ENCODE results near the gene FSTL4. TPM values are rescaled to one million over a fixed set of nuclear protein-coding genes. Genes with fewer than 3 reads are reported as not detected.

FSTL4 gene
- total RNA-seq, 1 donor from 2014 or later: 0.07 TPM

DNA sequence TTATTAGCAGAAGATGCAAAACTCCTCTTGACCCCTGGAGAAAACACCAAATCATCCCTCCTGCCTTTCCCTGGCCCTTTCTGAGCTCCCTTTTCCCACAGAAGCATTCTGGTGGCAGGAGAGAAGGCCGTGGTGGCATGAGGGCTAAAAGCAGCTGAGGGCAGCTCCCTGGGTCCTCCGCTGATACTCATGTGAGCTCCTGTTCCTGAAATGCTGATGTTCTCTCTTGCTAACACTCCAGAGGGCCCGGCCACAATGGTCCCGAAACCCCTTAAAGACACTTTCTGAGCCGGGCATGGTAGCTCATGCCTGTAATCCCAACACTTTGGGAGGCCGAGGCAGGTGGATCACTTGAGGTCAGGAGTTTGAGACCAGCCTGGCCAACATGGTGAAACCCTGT lies 377.4 kb downstream of the FSTL4 start:
- Mint-ChIP-seq H3K27me3 (ENCODE audit: low read depth) (peaks cover 3% of the 10 kb centered on the region), H3K4me3 (ENCODE audit: unreplicated experiment) (no peak overlapping the region), H3K4me1 (ENCODE audit: low read depth) (peaks cover 9% of the 10 kb centered on the region), H3K27ac (ENCODE audit: unreplicated experiment) (no peak overlapping the region), H3K9me3 (ENCODE audit: low read depth) (no peaks in the 10 kb centered on the region), H3K36me3 (ENCODE audit: low read depth) (no peaks in the 10 kb centered on the region)
- TF ChIP-seq, protein P1, sequence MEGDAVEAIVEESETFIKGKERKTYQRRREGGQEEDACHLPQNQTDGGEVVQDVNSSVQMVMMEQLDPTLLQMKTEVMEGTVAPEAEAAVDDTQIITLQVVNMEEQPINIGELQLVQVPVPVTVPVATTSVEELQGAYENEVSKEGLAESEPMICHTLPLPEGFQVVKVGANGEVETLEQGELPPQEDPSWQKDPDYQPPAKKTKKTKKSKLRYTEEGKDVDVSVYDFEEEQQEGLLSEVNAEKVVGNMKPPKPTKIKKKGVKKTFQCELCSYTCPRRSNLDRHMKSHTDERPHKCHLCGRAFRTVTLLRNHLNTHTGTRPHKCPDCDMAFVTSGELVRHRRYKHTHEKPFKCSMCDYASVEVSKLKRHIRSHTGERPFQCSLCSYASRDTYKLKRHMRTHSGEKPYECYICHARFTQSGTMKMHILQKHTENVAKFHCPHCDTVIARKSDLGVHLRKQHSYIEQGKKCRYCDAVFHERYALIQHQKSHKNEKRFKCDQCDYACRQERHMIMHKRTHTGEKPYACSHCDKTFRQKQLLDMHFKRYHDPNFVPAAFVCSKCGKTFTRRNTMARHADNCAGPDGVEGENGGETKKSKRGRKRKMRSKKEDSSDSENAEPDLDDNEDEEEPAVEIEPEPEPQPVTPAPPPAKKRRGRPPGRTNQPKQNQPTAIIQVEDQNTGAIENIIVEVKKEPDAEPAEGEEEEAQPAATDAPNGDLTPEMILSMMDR (IDR thresholded peaks at IDR 0.05): no peak
- DNase-seq (ENCODE audit: low spot score): no peak

DNA sequence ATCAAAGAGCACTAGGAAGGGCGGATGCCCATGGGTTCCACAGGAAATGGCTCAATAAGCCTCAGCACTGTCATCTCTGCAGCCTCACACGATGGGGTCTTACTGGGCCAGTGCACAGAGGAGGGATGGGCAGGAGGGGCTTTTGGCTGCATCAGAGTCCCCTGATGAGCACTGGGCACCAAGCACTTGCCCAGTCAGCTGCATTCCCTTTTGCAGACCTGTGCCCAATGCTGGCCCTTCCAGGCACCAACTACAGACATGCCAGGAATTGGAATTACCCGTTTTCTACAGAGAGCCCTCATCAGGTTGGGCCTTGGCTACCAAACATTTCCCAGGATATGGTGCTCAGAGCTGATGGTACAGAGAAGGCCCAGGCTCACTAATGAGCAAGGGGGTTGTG lies 378.1 kb downstream of the FSTL4 start:
- Mint-ChIP-seq H3K27ac (ENCODE audit: unreplicated experiment) (no peak overlapping the region), H3K27me3 (ENCODE audit: low read depth) (peaks cover 3% of the 10 kb centered on the region), H3K36me3 (ENCODE audit: low read depth) (no peaks in the 10 kb centered on the region), H3K4me3 (ENCODE audit: unreplicated experiment) (no peak overlapping the region), H3K4me1 (ENCODE audit: low read depth) (peaks cover 9% of the 10 kb centered on the region), H3K9me3 (ENCODE audit: low read depth) (no peaks in the 10 kb centered on the region)
- no peak for DNase-seq (ENCODE audit: low spot score)
- TF ChIP-seq, protein P1 (IDR thresholded peaks at IDR 0.05): no peak

DNA sequence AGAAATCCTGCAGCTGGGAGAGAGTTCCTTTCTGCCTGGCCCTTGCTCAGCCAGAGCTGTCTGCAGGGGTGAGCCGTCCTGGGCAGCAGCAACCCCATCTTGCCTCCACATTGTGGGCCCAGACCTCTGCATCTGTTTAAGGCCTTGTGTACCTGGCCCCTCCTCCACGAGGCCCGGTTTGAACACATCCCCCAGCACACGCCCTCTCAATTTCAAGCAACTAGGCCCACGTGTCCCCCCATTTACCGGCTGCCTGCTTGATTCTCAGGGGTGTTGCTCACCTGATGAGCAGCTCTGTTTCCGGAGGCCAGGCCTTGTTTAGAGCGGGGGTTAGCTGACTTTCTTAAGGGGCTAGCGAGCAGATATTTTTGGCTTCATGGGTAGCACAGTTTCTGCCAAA lies 378.7 kb downstream of the FSTL4 start:
- Mint-ChIP-seq H3K4me3 (ENCODE audit: unreplicated experiment) (no peak overlapping the region), H3K27ac (ENCODE audit: unreplicated experiment) (no peak overlapping the region), H3K4me1 (ENCODE audit: low read depth) (peaks cover 9% of the 10 kb centered on the region), H3K9me3 (ENCODE audit: low read depth) (no peaks in the 10 kb centered on the region), H3K36me3 (ENCODE audit: low read depth) (no peaks in the 10 kb centered on the region), H3K27me3 (ENCODE audit: low read depth) (peaks cover 3% of the 10 kb centered on the region)
- no peak for DNase-seq (ENCODE audit: low spot score)
- TF ChIP-seq, protein P1 (IDR thresholded peaks at IDR 0.05): no peak

DNA sequence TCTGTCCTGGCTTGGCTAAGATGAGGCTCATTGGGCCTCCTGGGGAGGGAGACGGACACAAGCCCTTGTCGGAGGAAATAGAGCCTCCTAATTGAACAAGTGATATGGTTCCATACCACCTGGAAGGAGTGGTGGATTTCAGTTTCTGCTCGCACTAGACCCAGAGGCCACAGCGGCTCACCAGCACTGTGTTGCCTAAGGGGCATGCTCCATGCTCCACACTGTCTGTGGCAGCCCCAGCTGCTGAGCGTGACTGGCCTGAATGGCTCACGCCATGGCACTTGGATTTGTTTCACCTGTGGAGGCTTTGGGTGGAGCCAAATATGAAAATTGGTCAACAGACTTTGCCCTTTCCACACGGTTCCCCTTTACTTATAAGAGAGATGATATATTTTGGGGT lies 379.4 kb downstream of the FSTL4 start:
- peaks cover 9% of the 10 kb centered on the region for H3K4me1 Mint-ChIP-seq (ENCODE audit: low read depth)
- H3K36me3 Mint-ChIP-seq (ENCODE audit: low read depth): no peaks in the 10 kb centered on the region
- H3K27me3 Mint-ChIP-seq (ENCODE audit: low read depth): no peaks in the 10 kb centered on the region
- H3K4me3 Mint-ChIP-seq (ENCODE audit: unreplicated experiment): no peak overlapping the region
- DNase-seq (ENCODE audit: low spot score): no peak
- TF ChIP-seq, protein P1 (IDR thresholded peaks at IDR 0.05): no peak
- no peaks in the 10 kb centered on the region for H3K9me3 Mint-ChIP-seq (ENCODE audit: low read depth)
- no peak overlapping the region for H3K27ac Mint-ChIP-seq (ENCODE audit: unreplicated experiment)

DNA sequence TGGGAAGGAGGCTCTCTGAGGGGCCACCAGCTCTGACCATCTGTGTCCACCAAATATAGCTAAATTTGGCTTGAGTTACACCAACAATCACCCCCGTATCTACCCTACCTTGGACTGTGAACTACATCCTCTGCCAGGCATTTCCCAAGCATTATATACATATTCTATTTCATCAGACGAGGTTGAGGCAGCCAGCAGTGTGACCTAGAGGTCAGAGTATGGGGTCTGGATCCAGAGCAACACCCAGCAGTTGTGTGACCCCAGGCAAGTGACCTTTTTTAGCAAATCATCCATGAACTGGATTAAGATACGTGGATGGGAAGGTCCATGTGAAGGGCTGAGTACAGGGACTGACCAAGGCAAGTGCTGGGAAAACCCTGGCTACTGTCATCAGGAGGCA lies 379.9 kb downstream of the FSTL4 start:
- Mint-ChIP-seq H3K36me3 (ENCODE audit: low read depth) (no peaks in the 10 kb centered on the region), H3K4me3 (ENCODE audit: unreplicated experiment) (no peak overlapping the region), H3K27me3 (ENCODE audit: low read depth) (no peaks in the 10 kb centered on the region), H3K27ac (ENCODE audit: unreplicated experiment) (no peak overlapping the region), H3K4me1 (ENCODE audit: low read depth) (peaks cover 10% of the 10 kb centered on the region), H3K9me3 (ENCODE audit: low read depth) (no peaks in the 10 kb centered on the region)
- DNase-seq (ENCODE audit: low spot score): no peak
- TF ChIP-seq, protein P1 (IDR thresholded peaks at IDR 0.05): no peak
